ENCODE measurements around the gene SAMD10. TPM values are rescaled to one million over a fixed set of nuclear protein-coding genes. Genes with fewer than 3 reads are reported as not detected.
"Not testable (repeated sequence)": the region's sequence is repeated elsewhere in the genome, so short reads cannot be mapped to it uniquely, and the experiment has no call there.

Gene SAMD10
- total RNA-seq, 2 donors from 2014 or later = 17.2 to 20.2 TPM

DNA sequence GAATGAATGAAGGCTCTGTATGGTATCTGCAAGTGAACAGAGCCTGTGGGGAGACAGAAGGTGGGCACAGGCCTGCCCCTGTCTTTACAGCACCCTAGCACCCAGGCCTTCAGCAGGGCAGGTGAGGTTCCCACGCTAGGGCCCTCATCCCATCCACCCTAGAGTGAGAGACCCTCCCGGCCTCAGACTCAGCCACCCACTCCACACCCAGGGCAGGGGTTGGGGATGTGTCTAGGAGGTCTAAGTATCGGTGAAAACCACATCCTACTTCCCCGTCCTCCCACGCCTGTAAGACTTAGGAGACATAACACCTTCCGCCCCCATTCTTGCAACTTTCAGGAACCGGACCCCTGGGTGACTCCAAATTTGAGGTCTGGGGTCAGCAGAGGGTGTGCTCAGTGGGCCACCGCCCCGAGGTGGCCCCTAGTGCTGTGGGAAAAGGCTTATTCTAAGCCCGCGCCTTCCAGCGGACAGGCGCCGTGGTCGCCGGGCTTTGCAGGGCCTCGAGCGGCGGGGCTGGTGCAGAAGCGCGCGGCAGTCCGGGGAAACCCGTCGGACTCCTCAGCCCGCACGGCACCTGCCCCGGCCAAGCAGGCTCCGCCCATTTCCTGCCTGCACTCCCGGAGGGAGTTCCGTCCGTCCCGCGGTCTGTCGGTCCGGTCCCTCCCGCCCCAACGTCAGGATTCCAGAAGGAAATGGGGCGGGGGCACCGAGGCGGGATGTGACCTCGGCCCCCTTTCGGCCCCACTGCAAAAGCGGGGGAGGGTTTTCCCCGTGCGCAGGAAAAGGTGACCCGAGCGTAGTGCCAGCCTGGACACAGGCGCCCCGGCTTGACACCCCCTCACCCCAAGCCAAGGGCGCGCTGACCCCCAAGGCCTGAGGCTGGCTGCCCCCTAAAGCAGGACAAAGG is 868 bp downstream of the SAMD10 start:
- Mint-ChIP-seq H3K36me3 (ENCODE audit: low read depth) (peaks cover 9% of the 10 kb centered on the region), H3K27me3 (no peaks in the 10 kb centered on the region), H3K4me3 (peak overlapping the region; percentile 96), H3K27ac (peak overlapping the region; percentile 84), H3K4me1 (peaks cover 51% of the 10 kb centered on the region)
- H3K9me3 ChIP-seq (ENCODE audit: control insufficient read depth, low read length, poor library complexity, severe bottlenecking) = no peaks in the 10 kb centered on the region
- ATAC-seq = no peak
- DNase-seq = peak in 2 of 3 donors; percentile 38 to 45

DNA sequence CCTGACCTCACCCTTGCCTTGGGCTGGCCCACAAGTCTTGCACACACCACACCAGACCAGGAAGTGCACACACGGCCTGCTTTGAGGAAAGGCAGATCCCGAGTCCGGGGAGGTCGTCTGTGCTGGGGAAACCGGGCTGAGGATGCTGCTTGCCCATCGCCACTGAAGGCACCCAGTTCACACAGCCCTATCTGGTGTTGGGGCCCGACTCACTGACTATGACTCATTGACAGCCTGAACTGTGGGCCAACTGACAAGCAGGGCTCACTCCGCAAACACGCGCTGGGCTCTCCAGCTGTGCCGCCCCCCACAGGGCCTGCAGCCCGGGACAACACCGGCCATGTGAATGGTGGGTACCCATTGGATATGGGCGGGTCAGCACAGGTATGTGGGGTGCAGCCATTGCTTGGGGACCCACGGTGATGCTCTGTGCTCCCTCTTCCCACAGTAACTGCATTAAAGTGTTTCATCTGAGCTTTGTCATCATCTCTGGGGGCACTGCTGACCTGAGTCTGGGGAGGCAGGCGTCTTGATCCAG is 1.6 kb downstream of the SAMD10 start:
- Mint-ChIP-seq H3K4me3 (peak overlapping the region; percentile 96), H3K4me1 (peaks cover 54% of the 10 kb centered on the region), H3K36me3 (ENCODE audit: low read depth) (peaks cover 11% of the 10 kb centered on the region), H3K27me3 (no peaks in the 10 kb centered on the region), H3K27ac (peak overlapping the region; percentile 84)
- ATAC-seq (peak; percentile 20), DNase-seq (no peak)
- no peaks in the 10 kb centered on the region for H3K9me3 ChIP-seq (ENCODE audit: control insufficient read depth, low read length, poor library complexity, severe bottlenecking)

- DNase-seq (no peak), ATAC-seq (no peak)
- peaks cover 50% of the 10 kb centered on the region for H3K4me1 Mint-ChIP-seq
- peaks cover 11% of the 10 kb centered on the region for H3K36me3 Mint-ChIP-seq (ENCODE audit: low read depth)
- peak overlapping the region; percentile 84 for H3K27ac Mint-ChIP-seq
- no peaks in the 10 kb centered on the region for H3K9me3 ChIP-seq (ENCODE audit: control insufficient read depth, low read length, poor library complexity, severe bottlenecking)
- H3K4me3 Mint-ChIP-seq = peak overlapping the region; percentile 96
- no peaks in the 10 kb centered on the region for H3K27me3 Mint-ChIP-seq
These were observed 2.3 kb downstream of the SAMD10 start for GRCh38 chr20:63976980-63977738.

DNA sequence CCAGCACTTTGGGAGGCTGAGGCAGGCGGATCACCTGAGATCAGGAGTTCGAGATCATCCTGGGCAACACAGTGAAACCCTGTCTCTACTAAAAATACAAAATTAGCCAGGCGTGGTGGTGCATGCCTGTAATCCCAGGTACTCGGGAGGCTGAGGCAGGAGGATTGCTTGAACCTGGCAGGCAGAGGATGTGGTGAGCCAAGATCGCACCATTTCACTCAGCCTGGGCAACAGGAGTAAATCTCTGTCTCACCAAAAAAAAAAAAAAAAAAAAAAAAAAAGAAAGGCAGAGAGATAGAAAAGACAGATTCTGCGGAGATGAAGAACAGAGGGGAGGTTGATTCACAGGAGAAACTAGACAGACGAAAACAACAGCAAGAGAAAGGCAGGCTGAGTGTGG is 2.9 kb downstream of the SAMD10 start:
- H3K4me3 Mint-ChIP-seq = peak overlapping the region; percentile 76
- H3K36me3 Mint-ChIP-seq (ENCODE audit: low read depth) = peaks cover 11% of the 10 kb centered on the region
- not testable (repeated sequence) for DNase-seq; H3K27me3 Mint-ChIP-seq; ATAC-seq; H3K9me3 ChIP-seq (ENCODE audit: control insufficient read depth, low read length, poor library complexity, severe bottlenecking)
- peaks cover 46% of the 10 kb centered on the region for H3K4me1 Mint-ChIP-seq
- peak overlapping the region; percentile 84 for H3K27ac Mint-ChIP-seq

GRCh38 chr20:63974402-63975200 is 4.8 kb downstream of the SAMD10 start:
- Mint-ChIP-seq H3K27ac (peak overlapping the region; percentile 39), H3K27me3 (no peaks in the 10 kb centered on the region), H3K36me3 (ENCODE audit: low read depth) (peaks cover 9% of the 10 kb centered on the region), H3K4me3 (no peak overlapping the region), H3K4me1 (peaks cover 37% of the 10 kb centered on the region)
- ATAC-seq = no peak
- DNase-seq = no peak
- no peaks in the 10 kb centered on the region for H3K9me3 ChIP-seq (ENCODE audit: control insufficient read depth, low read length, poor library complexity, severe bottlenecking)

GRCh38 chr20:63973636-63974401 is 5.6 kb downstream of the SAMD10 start:
- Mint-ChIP-seq H3K27ac (peak overlapping the region; percentile 39), H3K27me3 (no peaks in the 10 kb centered on the region), H3K36me3 (ENCODE audit: low read depth) (peaks cover 9% of the 10 kb centered on the region), H3K4me3 (peak overlapping the region; percentile 31), H3K4me1 (peaks cover 40% of the 10 kb centered on the region)
- no peaks in the 10 kb centered on the region for H3K9me3 ChIP-seq (ENCODE audit: control insufficient read depth, low read length, poor library complexity, severe bottlenecking)
- ATAC-seq (peak; percentile 68), DNase-seq (peak; percentile 67 to 83 (median 81))

DNA sequence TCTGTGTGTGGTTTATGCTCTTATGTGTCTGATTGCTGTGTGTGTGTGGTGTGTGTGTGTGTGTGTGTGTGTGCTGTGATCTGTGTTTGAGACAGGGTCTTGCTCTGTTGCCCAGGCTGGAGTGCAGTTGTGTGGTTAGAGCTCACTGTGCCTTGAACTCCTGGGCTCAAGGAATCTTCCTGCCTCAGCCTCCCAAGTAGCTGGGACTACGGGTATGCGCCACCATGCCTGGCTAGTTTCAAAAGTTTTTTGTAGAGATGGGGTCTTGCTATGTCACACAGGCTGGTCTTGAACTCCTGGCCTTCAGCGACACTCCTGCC is 6.3 kb downstream of the SAMD10 start:
- Mint-ChIP-seq H3K4me3 (peak overlapping the region; percentile 31), H3K27me3 (no peaks in the 10 kb centered on the region), H3K4me1 (peaks cover 40% of the 10 kb centered on the region), H3K36me3 (ENCODE audit: low read depth) (peaks cover 9% of the 10 kb centered on the region), H3K27ac (peak overlapping the region; percentile 39)
- no peaks in the 10 kb centered on the region for H3K9me3 ChIP-seq (ENCODE audit: control insufficient read depth, low read length, poor library complexity, severe bottlenecking)
- no peak for ATAC-seq
- DNase-seq = no peak

DNA sequence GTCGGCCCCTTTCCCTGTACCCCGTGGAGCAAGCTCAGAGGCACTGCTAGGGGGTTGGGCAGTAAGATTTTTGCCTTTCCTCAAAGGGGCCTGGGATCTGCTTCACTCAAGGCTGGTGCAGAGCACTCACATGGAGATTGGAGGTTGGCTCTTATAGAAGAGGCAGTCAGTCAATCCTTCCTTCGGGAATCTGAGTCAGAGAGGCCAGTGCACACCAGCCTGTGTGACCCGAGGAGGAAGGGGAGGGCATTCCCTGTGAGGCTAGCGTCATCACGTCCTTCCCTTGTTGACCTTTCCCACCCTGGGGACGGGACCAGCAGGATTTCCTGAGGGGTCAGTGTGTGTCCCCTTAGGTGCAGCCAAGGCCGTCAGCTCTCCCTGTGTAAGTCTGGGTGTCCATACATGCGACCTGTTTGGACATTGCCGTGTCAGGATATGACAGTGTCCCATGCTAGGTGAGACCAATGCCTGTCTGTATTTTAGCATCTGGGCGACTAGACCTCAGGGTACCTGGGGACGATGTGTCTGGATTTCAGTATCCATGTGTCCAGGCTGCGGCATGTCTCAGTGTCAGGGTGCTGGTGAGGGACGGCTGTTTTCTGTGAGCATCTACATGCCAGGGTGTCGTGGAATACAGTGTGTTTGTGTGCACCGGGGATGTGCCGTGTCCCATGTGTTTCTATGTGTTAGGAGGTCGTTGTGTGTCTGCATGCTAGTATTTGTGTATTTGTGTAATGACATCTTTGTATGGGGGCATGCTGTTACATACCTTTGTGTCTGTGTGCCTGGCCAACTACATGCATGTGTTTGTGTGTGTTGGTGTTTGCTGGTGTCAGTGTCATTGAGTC is 6.9 kb downstream of the SAMD10 start:
- Mint-ChIP-seq H3K4me3 (no peak overlapping the region), H3K36me3 (ENCODE audit: low read depth) (peaks cover 9% of the 10 kb centered on the region), H3K4me1 (peaks cover 35% of the 10 kb centered on the region), H3K27ac (peak overlapping the region; percentile 39), H3K27me3 (no peaks in the 10 kb centered on the region)
- DNase-seq (no peak), ATAC-seq (no peak)
- no peaks in the 10 kb centered on the region for H3K9me3 ChIP-seq (ENCODE audit: control insufficient read depth, low read length, poor library complexity, severe bottlenecking)

GRCh38 chr20:63971960-63972311 is 7.5 kb downstream of the SAMD10 start:
- H3K4me1 Mint-ChIP-seq = peaks cover 32% of the 10 kb centered on the region
- not testable (repeated sequence) for H3K27ac Mint-ChIP-seq; H3K4me3 Mint-ChIP-seq; H3K36me3 Mint-ChIP-seq (ENCODE audit: low read depth); H3K27me3 Mint-ChIP-seq; ATAC-seq; DNase-seq; H3K9me3 ChIP-seq (ENCODE audit: control insufficient read depth, low read length, poor library complexity, severe bottlenecking)

- Mint-ChIP-seq H3K36me3 (ENCODE audit: low read depth) (peaks cover 4% of the 10 kb centered on the region), H3K4me1 (peaks cover 23% of the 10 kb centered on the region), H3K4me3 (peak overlapping the region; percentile 75), H3K27me3 (no peaks in the 10 kb centered on the region), H3K27ac (peak overlapping the region; percentile 24)
- DNase-seq (no peak), ATAC-seq (no peak)
- H3K9me3 ChIP-seq (ENCODE audit: control insufficient read depth, low read length, poor library complexity, severe bottlenecking) = no peaks in the 10 kb centered on the region
These were observed 8.6 kb downstream of the SAMD10 start for GRCh38 chr20:63970714-63971431.
